ENCODE data around the gene PCNX2.
A peak's percentile ranks its signal among the peaks of the same experiment; 100 is the strongest.

PCNX2 gene

GRCh38 chr1:233246965-233247364 is 48.6 kb downstream of the PCNX2 start:
- TF ChIP-seq JUND (IDR thresholded peaks at IDR 0.05; ENCODE audit: low read depth), result no peak
- in situ Hi-C loops (cut with HindIII; ENCODE audit: low pct_unique_long_range_greater_than_20kb, low sequenced_read_pairs), result no loop called here
- DNase-seq (ENCODE audit: low read depth in 1 of 2, low spot score in 1 of 2), result no peak

GRCh38 chr1:233245191-233245765 is 50.2 kb downstream of the PCNX2 start:
- in situ Hi-C loops (cut with HindIII; ENCODE audit: low pct_unique_long_range_greater_than_20kb, low sequenced_read_pairs), result no loop called here

GRCh38 chr1:233244183-233244582 is 51.3 kb downstream of the PCNX2 start:
- TF ChIP-seq JUND (IDR thresholded peaks at IDR 0.05; ENCODE audit: low read depth), result no peak
- no peak for DNase-seq (ENCODE audit: low read depth in 1 of 2, low spot score in 1 of 2)
- in situ Hi-C loops (cut with HindIII; ENCODE audit: low pct_unique_long_range_greater_than_20kb, low sequenced_read_pairs), result no loop called here

More at GRCh38 chr1:233245191-233245765, 50.2 kb downstream of the PCNX2 start:
- no peak for TF ChIP-seq JUND (IDR thresholded peaks at IDR 0.05; ENCODE audit: low read depth)
- DNase-seq (ENCODE audit: low read depth in 1 of 2, low spot score in 1 of 2), result no peak

GRCh38 chr1:233242827-233243483 is 52.6 kb downstream of the PCNX2 start:
- TF ChIP-seq JUND (IDR thresholded peaks at IDR 0.05; ENCODE audit: low read depth), result no peak
- in situ Hi-C loops (cut with HindIII; ENCODE audit: low pct_unique_long_range_greater_than_20kb, low sequenced_read_pairs), result no loop called here
- no peak for DNase-seq (ENCODE audit: low read depth in 1 of 2, low spot score in 1 of 2)

GRCh38 chr1:233241759-233242158 is 53.8 kb downstream of the PCNX2 start:
- in situ Hi-C loops (cut with HindIII; ENCODE audit: low pct_unique_long_range_greater_than_20kb, low sequenced_read_pairs), result no loop called here
- TF ChIP-seq JUND (IDR thresholded peaks at IDR 0.05; ENCODE audit: low read depth), result no peak
- DNase-seq (ENCODE audit: low read depth in 1 of 2, low spot score in 1 of 2), result no peak

- TF ChIP-seq JUND (IDR thresholded peaks at IDR 0.05; ENCODE audit: low read depth), result no peak
- in situ Hi-C loops (cut with HindIII; ENCODE audit: low pct_unique_long_range_greater_than_20kb, low sequenced_read_pairs), result no loop called here
- peak; percentile 43 to 69 for DNase-seq (ENCODE audit: low read depth in 1 of 2, low spot score in 1 of 2)
Measured at GRCh38 chr1:233240829-233241682, 54.5 kb downstream of the PCNX2 start.

- in situ Hi-C loops (cut with HindIII; ENCODE audit: low pct_unique_long_range_greater_than_20kb, low sequenced_read_pairs), result no loop called here
- TF ChIP-seq JUND (IDR thresholded peaks at IDR 0.05; ENCODE audit: low read depth), result no peak
- no peak for DNase-seq (ENCODE audit: low read depth in 1 of 2, low spot score in 1 of 2)
Measured at GRCh38 chr1:233240371-233240770, 55.2 kb downstream of the PCNX2 start.

GRCh38 chr1:233238884-233239431 is 56.6 kb downstream of the PCNX2 start:
- DNase-seq (ENCODE audit: low read depth in 1 of 2, low spot score in 1 of 2), result peak in 1 of 2 experiments; percentile 20
- no peak for TF ChIP-seq JUND (IDR thresholded peaks at IDR 0.05; ENCODE audit: low read depth)
- in situ Hi-C loops (cut with HindIII; ENCODE audit: low pct_unique_long_range_greater_than_20kb, low sequenced_read_pairs), result no loop called here

GRCh38 chr1:233237647-233238046 is 57.9 kb downstream of the PCNX2 start:
- DNase-seq (ENCODE audit: low read depth in 1 of 2, low spot score in 1 of 2), result no peak
- no peak for TF ChIP-seq JUND (IDR thresholded peaks at IDR 0.05; ENCODE audit: low read depth)
- in situ Hi-C loops (cut with HindIII; ENCODE audit: low pct_unique_long_range_greater_than_20kb, low sequenced_read_pairs), result no loop called here

- TF ChIP-seq JUND (IDR thresholded peaks at IDR 0.05; ENCODE audit: low read depth), result no peak
- in situ Hi-C loops (cut with HindIII; ENCODE audit: low pct_unique_long_range_greater_than_20kb, low sequenced_read_pairs), result no loop called here
- DNase-seq (ENCODE audit: low read depth in 1 of 2, low spot score in 1 of 2), result no peak
Measured at GRCh38 chr1:233233508-233234040, 62.0 kb downstream of the PCNX2 start.

GRCh38 chr1:233230011-233230410 is 65.5 kb downstream of the PCNX2 start:
- no peak for TF ChIP-seq JUND (IDR thresholded peaks at IDR 0.05; ENCODE audit: low read depth)
- in situ Hi-C loops (cut with HindIII; ENCODE audit: low pct_unique_long_range_greater_than_20kb, low sequenced_read_pairs), result no loop called here
- no peak for DNase-seq (ENCODE audit: low read depth in 1 of 2, low spot score in 1 of 2)

- no peak for TF ChIP-seq JUND (IDR thresholded peaks at IDR 0.05; ENCODE audit: low read depth)
- DNase-seq (ENCODE audit: low read depth in 1 of 2, low spot score in 1 of 2), result no peak
- in situ Hi-C loops (cut with HindIII; ENCODE audit: low pct_unique_long_range_greater_than_20kb, low sequenced_read_pairs), result no loop called here
Measured at GRCh38 chr1:233229288-233229687, 66.2 kb downstream of the PCNX2 start.

Data from T47D (cell line).